Measurements from ENCODE around the gene DNAJC17.

DNAJC17 gene

GRCh38 chr15:40766194-40766815 lies 41.0 kb downstream of the DNAJC17 start:
- DNase-seq (ENCODE audit: low read depth), result no peak

- no peak for DNase-seq (ENCODE audit: low read depth)
Observed at GRCh38 chr15:40764629-40765103, 42.6 kb downstream of the DNAJC17 start.

DNA sequence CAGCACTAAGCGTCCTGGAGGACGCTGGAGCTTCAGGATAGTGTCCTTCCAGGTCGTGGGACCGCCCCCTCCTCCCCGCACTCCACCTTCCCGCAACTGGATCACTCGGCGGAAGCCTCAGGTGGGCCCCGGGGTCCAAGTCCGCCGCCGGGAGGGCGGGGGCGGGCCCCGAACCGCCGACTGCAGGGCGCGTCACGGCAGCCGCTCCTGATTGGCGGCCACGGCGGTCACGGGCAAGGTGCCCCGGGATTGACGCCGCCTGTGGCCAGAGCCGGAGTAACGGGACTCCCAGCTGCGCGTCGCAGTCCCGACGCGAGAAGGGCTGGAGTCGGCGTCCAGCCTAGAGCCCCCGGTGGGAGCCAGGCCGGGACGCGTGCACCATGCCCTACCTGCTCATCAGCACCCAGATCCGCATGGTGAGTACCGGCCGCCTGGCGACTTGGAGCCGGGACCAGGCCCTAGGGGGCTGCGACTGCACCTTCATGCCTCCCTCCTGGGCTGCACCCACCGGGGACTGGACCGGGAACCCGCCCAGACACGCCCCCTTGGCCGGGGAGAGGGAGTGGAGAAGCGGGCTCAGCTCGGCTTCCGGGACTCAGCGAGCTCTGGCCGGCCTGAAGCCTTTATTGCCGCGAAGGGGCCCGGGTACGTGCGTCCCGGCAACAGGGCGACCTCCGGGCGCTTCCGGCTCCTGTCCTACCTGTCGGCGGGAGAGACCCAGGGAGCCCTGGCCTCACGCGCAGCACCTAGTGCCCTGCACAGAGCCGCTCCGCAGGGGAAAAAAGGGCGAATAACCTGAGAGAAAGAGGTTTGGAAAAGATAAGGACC lies 43.3 kb downstream of the DNAJC17 start, which contains the start of gene GCHFR:
Gene GCHFR (plus strand): TSS at position 268 of the 828 bp plus-strand sequence. CDS start 113 bp downstream, at position 381.
- DNase-seq (ENCODE audit: low read depth), result no peak

DNA sequence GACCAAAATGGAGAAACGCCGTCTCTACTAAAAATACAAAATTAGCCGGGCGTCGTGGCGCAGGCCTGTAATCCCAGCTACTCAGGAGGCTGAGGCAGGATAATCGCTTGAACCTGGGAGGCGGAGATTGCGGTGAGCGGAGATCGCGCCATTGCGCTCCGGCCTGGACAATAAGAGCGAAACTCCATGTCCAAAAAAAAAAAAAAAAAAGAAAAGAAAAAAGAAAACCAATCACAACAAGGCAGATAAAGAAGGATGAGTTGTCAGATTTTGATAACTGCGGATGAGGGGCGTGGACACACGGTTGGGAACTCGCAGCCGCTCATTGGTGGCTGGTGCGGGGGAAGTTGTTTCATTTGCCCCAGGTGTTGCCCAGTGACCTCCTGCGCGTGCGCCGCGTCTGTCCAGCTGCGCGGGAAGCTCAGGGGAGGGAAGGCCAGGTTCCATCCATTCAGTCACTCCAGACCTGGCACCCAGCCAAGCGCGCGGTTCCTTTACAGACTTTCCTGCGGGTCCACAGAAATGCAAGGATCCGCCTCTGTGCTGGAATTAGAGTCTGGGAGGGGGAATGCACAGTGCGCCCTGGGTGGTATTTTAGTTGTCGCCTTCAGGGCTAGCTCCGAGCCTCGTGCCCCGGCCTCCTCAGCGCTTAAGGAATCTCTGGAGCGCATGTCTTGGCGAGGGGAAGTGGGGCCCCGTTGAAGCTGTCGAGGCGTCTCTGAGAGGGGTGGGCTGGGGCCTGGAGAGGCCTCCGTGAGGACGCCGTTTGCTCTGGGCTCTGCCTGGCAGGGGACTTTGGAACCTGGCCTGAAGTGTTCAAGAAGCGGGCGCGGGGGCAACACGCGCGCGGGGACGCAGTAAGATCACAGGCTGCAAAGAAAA lies 44.1 kb downstream of the DNAJC17 start:
- DNase-seq (ENCODE audit: low read depth), result no peak

GRCh38 chr15:40759961-40760360 lies 47.3 kb downstream of the DNAJC17 start:
- DNase-seq (ENCODE audit: low read depth), result no peak

DNA sequence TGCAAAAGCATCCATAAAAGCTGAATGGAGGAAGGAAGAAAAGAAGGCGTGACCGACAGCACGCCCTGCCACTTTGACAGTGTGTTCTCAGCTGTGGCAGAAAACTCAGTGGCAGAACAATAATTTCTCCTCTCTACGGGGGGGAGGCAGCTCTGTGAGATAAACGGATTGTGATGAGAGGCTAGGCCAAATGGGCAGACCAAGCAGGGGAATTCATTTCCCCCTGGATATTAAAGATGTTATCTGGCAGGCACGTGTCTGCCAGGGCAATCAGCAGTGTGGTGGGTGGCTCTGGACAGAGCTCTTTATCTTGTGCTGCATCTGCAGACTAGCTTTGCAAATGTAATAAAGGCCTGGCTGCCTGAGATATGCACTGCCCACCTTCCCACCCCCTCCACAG lies 50.3 kb downstream of the DNAJC17 start:
- no peak for DNase-seq (ENCODE audit: low read depth)

- no peak for DNase-seq (ENCODE audit: low read depth)
Observed at GRCh38 chr15:40755812-40756208, 51.5 kb downstream of the DNAJC17 start.

- no peak for DNase-seq (ENCODE audit: low read depth)
Observed at GRCh38 chr15:40754883-40755811, 52.1 kb downstream of the DNAJC17 start, which contains the start of gene RMDN3. RMDN3 (minus strand) TSS chr15:40755254; CDS start chr15:40754783, 471 bp downstream.

DNA sequence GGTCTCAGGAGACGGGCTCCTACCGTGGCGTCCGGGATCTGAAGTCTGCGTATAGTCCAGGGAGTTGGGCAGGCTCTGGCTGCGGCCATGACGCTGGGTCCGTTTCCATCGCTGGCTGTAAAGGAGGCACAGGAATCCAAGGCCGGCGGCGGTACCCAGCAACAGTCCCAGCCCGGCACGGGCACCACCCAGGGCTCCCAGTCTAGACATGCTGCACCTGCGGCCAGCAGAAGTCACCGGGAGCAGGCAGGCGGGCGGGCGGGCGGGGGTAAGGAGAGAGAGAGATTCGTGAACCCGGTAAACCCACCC lies 52.7 kb downstream of the DNAJC17 start:
- DNase-seq (ENCODE audit: low read depth), result no peak

DNA sequence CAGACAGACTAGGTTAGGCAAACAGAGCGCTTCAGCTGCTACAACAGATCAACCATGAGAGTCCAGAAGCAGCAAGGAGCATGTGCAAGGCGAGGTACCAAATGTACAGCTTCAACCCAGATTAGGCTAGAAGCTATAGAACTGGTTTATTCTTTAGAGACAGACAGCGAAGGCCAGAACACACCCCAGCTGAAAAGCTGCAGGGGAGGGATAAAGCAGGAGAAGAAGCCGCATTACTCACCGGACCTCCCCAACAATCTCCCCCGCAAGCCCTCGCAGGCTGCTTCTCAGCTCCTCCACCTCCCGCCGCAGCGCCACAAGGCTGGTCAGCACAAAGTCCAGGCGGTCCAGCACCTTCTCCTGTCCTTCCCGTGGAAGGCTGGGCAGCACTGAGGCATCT lies 55.5 kb downstream of the DNAJC17 start:
- no peak for DNase-seq (ENCODE audit: low read depth)

- no peak for DNase-seq (ENCODE audit: low read depth)
Observed at GRCh38 chr15:40750885-40751284, 56.4 kb downstream of the DNAJC17 start.

DNA sequence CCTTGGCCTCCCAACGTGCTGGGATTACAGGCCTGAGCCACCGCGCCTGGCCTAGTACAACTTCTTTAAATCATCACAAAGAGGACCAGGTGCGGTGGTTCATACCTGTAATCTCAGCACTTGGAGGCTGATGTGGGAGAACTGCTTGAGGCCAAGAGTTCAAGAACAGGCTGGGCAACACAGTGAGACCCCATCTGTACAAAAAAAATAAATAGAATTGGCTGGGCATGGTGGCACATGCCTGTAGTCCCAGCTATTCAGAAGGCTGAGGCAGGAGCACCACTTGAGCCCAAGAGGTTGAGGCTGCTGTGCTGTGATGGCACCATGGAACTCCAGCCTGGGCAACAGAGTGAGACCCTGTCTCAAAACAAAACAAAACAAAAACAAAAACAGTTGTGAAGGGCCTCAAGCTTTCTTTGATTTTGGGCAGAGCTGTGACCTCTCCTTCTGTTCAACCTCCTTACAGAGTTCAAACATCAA lies 58.1 kb downstream of the DNAJC17 start:
- no peak for DNase-seq (ENCODE audit: low read depth)

DNA sequence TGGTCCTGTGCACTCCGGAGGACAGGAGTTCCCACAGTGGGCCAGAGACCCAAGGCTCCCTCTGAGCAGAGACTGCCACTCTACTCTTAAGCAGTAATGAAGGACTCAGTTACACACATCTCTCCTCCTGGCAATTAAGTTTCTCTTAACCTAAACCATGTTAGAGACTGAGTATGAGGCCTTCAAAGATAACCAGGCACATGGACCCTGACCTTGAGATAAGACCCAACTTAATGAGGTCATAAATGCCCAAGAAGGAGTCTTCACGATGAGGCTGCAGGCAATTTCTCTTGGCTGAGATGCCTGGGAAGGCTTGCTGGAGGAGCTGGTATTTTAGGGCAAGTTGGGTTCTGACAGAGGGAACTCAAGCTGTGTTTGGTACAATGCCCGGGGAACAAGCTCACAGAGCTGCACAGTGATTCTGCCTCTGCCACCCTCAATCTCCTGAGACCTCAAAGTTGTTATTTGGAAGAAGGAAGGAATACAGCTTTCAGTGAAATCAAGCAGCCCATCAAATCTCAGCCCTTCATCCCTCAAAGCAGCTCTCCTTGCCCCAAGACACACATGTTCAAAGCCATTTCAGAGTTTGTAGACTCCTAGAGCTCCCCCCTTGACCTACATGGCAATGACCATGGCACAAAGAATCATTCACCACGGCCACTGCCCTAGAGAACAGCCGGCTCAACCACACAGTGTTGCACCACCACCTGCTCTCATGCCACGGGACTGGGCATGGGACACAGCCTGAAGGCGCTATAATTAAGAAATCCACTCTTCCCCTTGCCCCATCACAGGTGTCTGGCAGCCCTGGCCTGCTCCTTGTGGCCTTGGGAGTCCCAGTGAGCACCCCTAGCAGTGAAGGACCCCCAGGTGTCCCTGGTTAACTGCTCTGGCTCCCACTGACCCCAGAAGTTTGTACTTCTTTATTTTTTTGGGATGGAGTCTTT lies 59.3 kb downstream of the DNAJC17 start:
- no peak for DNase-seq (ENCODE audit: low read depth)

GRCh38 chr15:40746916-40747418 lies 60.3 kb downstream of the DNAJC17 start:
- no peak for DNase-seq (ENCODE audit: low read depth)

DNA sequence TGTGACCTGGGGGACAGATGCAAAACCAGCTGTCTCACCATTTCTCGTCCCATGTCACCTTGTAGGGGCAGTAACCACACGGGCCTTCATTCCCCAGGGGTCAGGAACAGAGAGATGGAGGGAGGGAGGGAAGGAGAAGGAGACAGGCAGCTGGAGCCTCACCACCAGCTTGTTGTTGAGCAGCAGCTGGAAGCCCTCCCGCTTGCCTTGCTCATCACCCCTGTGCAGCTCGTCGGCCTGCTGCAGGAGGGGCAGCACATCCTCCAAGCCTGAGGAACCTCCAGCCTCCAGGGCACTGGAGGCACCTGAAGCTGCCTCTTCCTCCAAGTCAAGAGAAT lies 62.5 kb downstream of the DNAJC17 start:
- DNase-seq (ENCODE audit: low read depth), result no peak

DNA sequence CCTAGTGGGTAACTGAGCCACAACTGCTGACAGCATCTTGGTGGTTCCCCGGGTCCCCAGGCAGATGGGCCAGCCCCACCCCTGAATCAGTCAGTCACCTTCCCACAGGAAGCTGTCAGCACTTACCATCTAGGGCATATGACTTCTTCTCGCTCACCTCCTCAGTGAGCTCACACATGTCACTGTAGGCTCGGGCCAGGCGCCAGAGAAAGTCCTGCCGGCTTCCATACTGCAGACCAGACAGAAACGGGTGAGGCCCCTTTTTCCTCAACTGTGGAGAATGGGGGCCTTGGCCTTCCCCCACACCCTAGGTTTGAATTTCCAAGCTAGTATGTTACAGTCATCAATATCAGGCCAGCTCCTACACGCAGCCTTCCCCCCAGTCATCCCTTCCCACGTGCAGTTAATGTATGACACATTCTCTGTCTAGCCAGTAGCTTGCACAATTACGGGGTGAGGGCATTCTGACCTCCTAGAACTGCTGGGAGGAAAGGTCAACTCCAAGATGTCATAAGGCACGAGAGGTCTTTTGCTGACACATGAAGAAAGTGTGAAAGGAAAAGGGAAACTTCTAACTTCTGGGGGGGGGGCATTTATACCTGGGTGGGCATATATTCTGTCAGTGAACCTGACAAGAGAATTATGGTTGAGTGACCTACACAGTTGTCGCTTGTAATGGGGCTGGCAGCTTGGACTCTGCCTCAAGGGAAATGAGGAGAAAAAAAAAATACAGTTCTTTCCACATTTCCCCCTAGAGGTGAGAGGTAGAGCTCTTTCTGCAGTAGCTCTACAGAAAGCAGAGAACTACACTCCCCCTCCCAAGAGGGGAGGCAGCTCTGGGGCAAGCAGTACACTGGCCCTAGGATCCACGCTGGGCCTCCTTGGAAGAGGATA lies 63.1 kb downstream of the DNAJC17 start:
- DNase-seq (ENCODE audit: low read depth), result peak; percentile 72

- DNase-seq (ENCODE audit: low read depth), result no peak
Observed at GRCh38 chr15:40743485-40743901, 63.8 kb downstream of the DNAJC17 start.

GRCh38 chr15:40739854-40740253 lies 67.4 kb downstream of the DNAJC17 start:
- no peak for DNase-seq (ENCODE audit: low read depth)

GRCh38 chr15:40739047-40739446 lies 68.2 kb downstream of the DNAJC17 start:
- no peak for DNase-seq (ENCODE audit: low read depth)

All from GM04503 (cell line).